OCI-LY1 (cell line): ENCODE results near the gene ZBED3.

Source experiments
- CTCF ChIP-seq: fragments of 200-600 bp; sonication (generic), shearing (Covaris generic); IDR thresholded peaks from 2 replicates; pipeline ENCODE4 v1.5.1; 2017; ENCODE audit warnings: mild to moderate bottlenecking, antibody characterized with exemption, low read length, moderate library complexity, mixed read lengths
- EZH2 ChIP-seq: fragments of 200-600 bp; sonication (generic), shearing (Covaris generic); IDR thresholded peaks from 2 replicates; pipeline ENCODE4 v1.8.0; 2017; ENCODE audit warnings: borderline replicate concordance, mixed run types, mild to moderate bottlenecking, antibody characterized with exemption, low read length, moderate library complexity, mixed read lengths

GRCh38 chr5:77073667-77074066 lies 13.4 kb downstream of the ZBED3 start:
- TF ChIP-seq CTCF (no peak), EZH2 (no peak)
